T follicular helper cell (primary cell): ENCODE measurements around the gene LRP1.

Experiments used
- DNase-seq: peaks from one replicate; pipeline ENCODE4 v3.0.0-alpha.2; 2020; ENCODE audit warnings: low read depth

The LRP1 gene

GRCh38 chr12:57211791-57212700, 83.8 kb downstream of the LRP1 start:
- DNase-seq, result no peak

GRCh38 chr12:57212701-57213057, 84.4 kb downstream of the LRP1 start:
- DNase-seq, result no peak

- peak; percentile 76 for DNase-seq
These were observed 84.9 kb downstream of the LRP1 start for GRCh38 chr12:57213058-57213715.

GRCh38 chr12:57213763-57214397, 85.6 kb downstream of the LRP1 start:
- no peak for DNase-seq

- DNase-seq, result peak; percentile 59
These were observed 86.1 kb downstream of the LRP1 start for GRCh38 chr12:57214398-57214781.

- no peak for DNase-seq
These were observed 86.8 kb downstream of the LRP1 start for GRCh38 chr12:57215065-57215464.

GRCh38 chr12:57215668-57216013, 87.4 kb downstream of the LRP1 start:
- DNase-seq, result no peak

- DNase-seq, result peak; percentile 38
These were observed 88.0 kb downstream of the LRP1 start, which contains the start of gene NXPH4 for GRCh38 chr12:57216014-57216911. NXPH4 (plus strand) TSS chr12:57216794; CDS start chr12:57216970, 176 bp downstream.

GRCh38 chr12:57216921-57217879, 88.9 kb downstream of the LRP1 start:
- no peak for DNase-seq

GRCh38 chr12:57218030-57218853, 90.0 kb downstream of the LRP1 start:
- DNase-seq, result no peak

- no peak for DNase-seq
These were observed 91.1 kb downstream of the LRP1 start for GRCh38 chr12:57219205-57219992.

- no peak for DNase-seq
These were observed 91.9 kb downstream of the LRP1 start for GRCh38 chr12:57219993-57220754.

GRCh38 chr12:57220770-57221168, 92.5 kb downstream of the LRP1 start:
- no peak for DNase-seq

- no peak for DNase-seq
These were observed 93.1 kb downstream of the LRP1 start for GRCh38 chr12:57221169-57221917.

GRCh38 chr12:57222286-57223190, 94.3 kb downstream of the LRP1 start:
- no peak for DNase-seq
